Measurements from ENCODE around the gene ROCK2. TPM values are rescaled to one million over a fixed set of nuclear protein-coding genes. Genes with fewer than 3 reads are reported as not detected.
A peak's percentile ranks its signal among the peaks of the same experiment; 100 is the strongest.

The ROCK2 gene
- total and polyA plus RNA-seq, 2 of the 13 experiments (the other 11 are each of a cell fraction or from before 2014, with no cell fraction given), result 38.1 to 119 TPM

GRCh38 chr2:11363868-11364564, 19.6 kb upstream of the ROCK2 start (continued):
- TF ChIP-seq ATF6 (CRISPR knock-in tag; conservative IDR thresholded peaks at IDR 0.05), result no peak
- no peak for TF ChIP-seq ARNTL (CRISPR knock-in tag; IDR thresholded peaks at IDR 0.05)
- TF ChIP-seq HNRNPL (IDR thresholded peaks at IDR 0.05; ENCODE audit: low read depth, low read length), result no peak
- TF ChIP-seq ARID4A (CRISPR knock-in tag; IDR thresholded peaks at IDR 0.05; ENCODE audit: borderline replicate concordance), result 0 out of 2 replicates have a peak, but pooled peaks have one; percentile 4
- TF ChIP-seq POLR2A (IDR thresholded peaks at IDR 0.05; ENCODE audit: insufficient read depth in 1 of 2, low read depth in 2 of 2, low read length in 2 of 2), result peak in 1 of 2 experiments; percentile 35; a peak in 2 of 4 replicates
- TF ChIP-seq BATF2 (CRISPR knock-in tag; IDR thresholded peaks at IDR 0.05), result no peak
- TF ChIP-seq NFE2L1 (CRISPR knock-in tag; IDR thresholded peaks at IDR 0.05; ENCODE audit: borderline replicate concordance), result no peak
- no peak; the same call in 1 of the 2 replicates for TF ChIP-seq ZBTB7B (CRISPR knock-in tag; IDR thresholded peaks at IDR 0.05)
- no peak for TF ChIP-seq HOXA9 (CRISPR knock-in tag; IDR thresholded peaks at IDR 0.05; ENCODE audit: borderline replicate concordance)
- TF ChIP-seq TCF7L2 (IDR thresholded peaks at IDR 0.05; ENCODE audit: low read depth, low read length), result no peak
- TF ChIP-seq KLF11 (CRISPR knock-in tag; IDR thresholded peaks at IDR 0.05), result no peak
- TF ChIP-seq NFKB2 (CRISPR knock-in tag; IDR thresholded peaks at IDR 0.05; ENCODE audit: borderline replicate concordance), result no peak
- TF ChIP-seq ZNF513 (CRISPR knock-in tag; conservative IDR thresholded peaks at IDR 0.05), result no peak
- TF ChIP-seq HNF4G (IDR thresholded peaks at IDR 0.05; ENCODE audit: borderline replicate concordance, low read depth, low read length), result no peak
- no peak for TF ChIP-seq HNF4G (CRISPR knock-in tag; IDR thresholded peaks at IDR 0.05; ENCODE audit: borderline replicate concordance, low read depth)
- no peak for TF ChIP-seq GFI1 (CRISPR knock-in tag; IDR thresholded peaks at IDR 0.05; ENCODE audit: borderline replicate concordance)
- TF ChIP-seq RBAK (CRISPR knock-in tag; IDR thresholded peaks at IDR 0.05), result no peak
- no peak for TF ChIP-seq ZNF235 (CRISPR knock-in tag; IDR thresholded peaks at IDR 0.05; ENCODE audit: borderline replicate concordance)
- no peak for TF ChIP-seq RARG (CRISPR knock-in tag; IDR thresholded peaks at IDR 0.05; ENCODE audit: low read depth)
- no peak for TF ChIP-seq GATAD2A (CRISPR knock-in tag; IDR thresholded peaks at IDR 0.05)
- TF ChIP-seq IKZF4 (CRISPR knock-in tag; IDR thresholded peaks at IDR 0.05; ENCODE audit: borderline replicate concordance, low read depth, not compliant biosample characterization), result no peak

Measured in HepG2 (cell line).